Left renal cortex interstitium (tissue), 4 donors: Measurements from ENCODE around the gene GADL1. TPM values are rescaled to one million over a fixed set of nuclear protein-coding genes. Genes with fewer than 3 reads are reported as not detected.

Experiments used
- DNase-seq, 4 donors: peaks; one replicate each; pipeline ENCODE4 v3.0.0-alpha.2; 2013; ENCODE audit warnings: low read depth in 4 of 4, low spot score in 2 of 4, missing footprints in 1 of 4
- polyA plus RNA-seq, 4 donors: library from polyadenylated mRNA; unstranded; fragments of 120-200 nt; gene quantifications; one replicate each; pipeline ENCODE4 v1.2.1, GENCODE V29; 2013; ENCODE audit not compliant: insufficient read length in 4 of 4

Gene GADL1
- polyA plus RNA-seq, 4 donors: 2.2 to 5.3 (median 3.2) TPM

- DNase-seq: no peak
These were observed 133.1 kb downstream of the GADL1 start for GRCh38 chr3:30761374-30761773.

DNA sequence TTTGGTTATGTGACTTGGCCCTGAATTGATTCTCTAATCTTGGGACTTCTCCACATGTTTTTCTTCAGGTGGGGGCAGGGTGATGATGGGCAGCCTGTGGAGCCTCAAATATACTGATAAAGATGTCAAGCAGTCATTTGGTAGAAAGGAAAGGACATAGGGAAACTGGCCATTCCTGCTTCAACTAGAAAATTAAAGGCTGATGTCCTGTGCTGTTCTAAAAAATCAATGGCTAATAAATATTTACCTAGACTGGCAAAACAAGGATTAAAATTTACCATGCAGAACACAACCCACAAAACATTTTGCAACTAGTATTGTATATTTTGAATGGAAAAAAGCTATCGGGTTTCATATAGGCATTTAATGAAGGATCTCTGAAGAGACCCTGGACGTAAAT lies 133.7 kb downstream of the GADL1 start:
- no peak for DNase-seq

- no peak for DNase-seq
These were observed 134.3 kb downstream of the GADL1 start for GRCh38 chr3:30760040-30760695.

- no peak for DNase-seq
These were observed 138.2 kb downstream of the GADL1 start for GRCh38 chr3:30756218-30756617.

GRCh38 chr3:30754426-30754825 lies 140.0 kb downstream of the GADL1 start:
- DNase-seq: no peak

GRCh38 chr3:30753766-30754165 lies 140.7 kb downstream of the GADL1 start:
- no peak for DNase-seq

- DNase-seq: no peak
These were observed 141.5 kb downstream of the GADL1 start for GRCh38 chr3:30752970-30753369.

- no peak for DNase-seq
These were observed 142.0 kb downstream of the GADL1 start for GRCh38 chr3:30752491-30752890.

- DNase-seq: peak in 1 of 4 donors; percentile 39
These were observed 142.7 kb downstream of the GADL1 start for GRCh38 chr3:30751610-30752299.

DNA sequence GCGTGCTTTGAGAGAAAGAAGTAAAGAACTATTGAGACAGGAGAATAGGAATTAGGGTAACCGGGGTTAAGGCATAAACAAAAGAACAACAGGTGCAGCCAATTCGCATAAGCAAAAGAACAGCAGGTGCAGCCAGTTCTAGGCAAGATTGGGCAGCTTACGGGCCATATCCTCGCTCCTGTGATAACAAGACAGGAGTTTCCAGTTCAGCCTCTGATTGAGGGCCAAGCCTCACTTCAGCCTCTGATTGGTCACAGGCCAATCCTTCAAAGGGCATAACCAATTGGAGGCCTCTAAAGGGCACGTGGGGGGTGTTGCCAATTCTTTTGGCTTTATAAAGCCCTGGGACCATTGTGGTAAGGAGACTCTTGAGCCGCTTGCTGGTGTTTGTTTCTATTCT lies 143.5 kb downstream of the GADL1 start:
- no peak for DNase-seq

DNA sequence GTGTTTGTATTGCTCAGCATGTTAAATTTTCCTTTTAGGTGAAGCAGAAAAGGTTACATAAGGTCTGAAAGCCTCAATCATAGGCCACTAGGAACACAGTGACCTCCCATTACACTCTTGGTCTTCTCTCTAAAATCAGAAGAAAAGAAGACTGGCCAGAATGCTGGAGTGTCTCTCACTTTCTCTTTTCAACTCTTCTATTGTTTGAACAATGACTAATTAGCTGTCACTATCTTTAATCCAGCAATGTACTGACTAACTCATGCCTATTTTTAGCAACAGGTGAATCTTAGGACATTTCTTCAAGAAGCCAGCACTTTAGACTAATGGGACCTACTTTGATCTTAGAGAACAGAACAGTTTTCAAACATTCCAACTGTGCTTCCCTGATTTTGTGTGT lies 145.2 kb downstream of the GADL1 start:
- no peak for DNase-seq

DNA sequence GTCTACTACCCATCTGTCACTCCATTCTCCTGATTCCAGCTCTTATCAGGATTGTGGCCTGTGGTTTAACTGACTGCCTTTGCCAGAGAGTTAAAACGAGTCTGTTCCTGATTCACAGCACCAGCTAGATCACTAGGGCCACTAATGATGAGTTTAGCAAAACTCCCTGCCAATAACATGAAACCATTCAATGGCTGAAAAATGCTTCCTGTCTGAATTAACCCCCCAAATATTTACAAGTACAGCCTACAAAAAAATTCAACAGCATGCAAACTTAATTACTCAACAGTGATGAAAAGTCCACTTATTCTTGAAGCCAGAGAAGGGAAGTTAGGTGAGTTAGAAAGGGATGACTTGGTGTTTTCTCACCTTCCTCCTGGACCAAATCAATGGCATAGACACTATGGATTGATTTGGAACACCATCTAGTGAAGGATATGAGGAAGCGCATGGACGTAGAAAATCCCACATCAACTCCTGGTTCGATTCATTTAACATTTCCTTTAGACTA lies 146.6 kb downstream of the GADL1 start:
- no peak for DNase-seq

GRCh38 chr3:30743641-30744317 lies 150.7 kb downstream of the GADL1 start:
- DNase-seq: no peak

DNA sequence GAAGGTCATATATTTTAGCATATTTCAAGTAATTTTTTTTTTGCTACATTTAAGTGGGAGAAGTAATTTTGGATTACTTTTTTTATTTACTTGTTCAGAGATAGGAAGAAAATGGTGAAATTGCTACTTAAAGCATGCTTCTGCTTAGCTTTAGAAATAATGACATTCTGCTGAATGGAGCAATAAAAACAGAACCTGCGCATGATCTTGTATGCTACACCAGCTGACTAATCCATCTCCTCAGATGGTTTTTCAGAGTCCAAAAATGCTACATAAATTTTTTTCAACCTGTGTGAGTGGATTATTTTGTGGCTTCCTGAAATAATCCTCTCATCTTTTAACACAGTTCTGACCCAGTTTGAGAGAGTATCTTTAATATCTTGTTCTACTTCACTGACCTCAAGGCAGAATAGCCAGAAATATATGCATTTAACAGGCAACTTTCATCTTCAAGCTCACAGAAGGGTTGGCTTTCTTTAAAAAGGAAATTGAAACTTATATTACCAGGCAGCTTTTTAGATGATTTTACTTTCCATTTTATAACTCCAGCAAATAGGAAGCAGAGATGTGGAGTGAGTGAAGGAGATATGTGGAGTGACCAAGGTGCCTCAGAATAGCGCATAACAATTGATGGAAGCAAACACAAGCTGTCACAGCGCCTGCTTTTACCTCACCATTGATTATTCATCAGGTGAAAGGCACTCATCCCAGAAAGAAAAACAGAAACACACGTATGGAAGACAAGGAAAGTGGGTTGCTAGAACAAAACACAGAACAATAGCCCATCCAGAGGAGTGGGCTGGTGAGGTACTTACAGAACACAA lies 151.5 kb downstream of the GADL1 start:
- DNase-seq: no peak

DNA sequence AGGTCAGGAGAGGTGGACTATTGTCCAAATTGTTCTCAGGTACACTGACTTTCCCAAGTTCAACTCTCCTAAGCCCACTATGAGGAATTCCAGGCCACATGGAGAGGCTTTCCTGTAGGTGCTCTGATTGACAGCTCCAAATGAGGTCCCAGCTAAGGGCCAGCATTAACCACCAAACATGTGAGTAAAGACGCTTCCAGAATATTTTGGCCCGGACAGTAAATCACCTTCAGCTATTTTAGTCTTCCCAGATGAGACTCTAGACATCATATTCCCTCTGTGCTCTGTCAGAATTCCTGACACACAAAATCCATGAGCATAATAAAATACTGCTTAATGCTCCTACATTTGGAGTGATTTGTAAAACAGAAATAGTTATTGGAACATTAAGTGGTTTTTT lies 152.6 kb downstream of the GADL1 start:
- no peak for DNase-seq

GRCh38 chr3:30738605-30739004 lies 155.9 kb downstream of the GADL1 start:
- no peak for DNase-seq

DNA sequence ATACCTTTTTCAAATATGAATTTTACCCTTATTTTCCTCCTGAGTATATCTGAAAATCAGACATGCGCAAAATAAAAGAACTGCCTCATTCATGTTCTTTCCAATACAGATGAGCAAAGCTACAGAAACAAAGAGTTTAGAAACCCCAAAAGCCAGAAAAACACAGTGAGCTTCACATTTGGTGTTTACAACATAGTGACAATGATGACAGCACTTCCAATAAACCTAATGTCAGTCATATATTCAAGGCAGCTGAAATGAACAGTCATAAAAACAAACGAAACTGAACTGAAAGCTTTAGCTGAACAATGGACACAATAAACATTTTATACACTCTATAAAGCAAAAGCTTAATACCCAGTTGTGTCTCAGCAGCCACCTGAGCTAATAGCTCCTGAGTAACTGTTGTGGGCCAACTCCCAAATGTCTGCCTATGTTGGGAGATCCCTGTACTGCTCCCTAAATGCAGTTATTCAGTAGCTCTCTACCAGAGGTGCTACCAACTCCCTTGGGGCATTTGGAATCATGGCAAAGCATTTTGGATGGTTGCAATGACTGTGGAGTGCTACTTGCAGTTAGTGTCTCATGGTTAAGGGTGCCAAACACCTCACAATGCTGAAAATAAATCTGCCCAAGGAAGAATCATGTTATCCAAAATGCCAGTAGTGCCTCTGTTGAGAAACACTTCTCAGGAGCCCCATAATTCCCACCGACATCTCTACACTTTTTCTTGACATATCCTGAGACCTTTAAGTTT lies 156.5 kb downstream of the GADL1 start:
- DNase-seq: no peak

GRCh38 chr3:30733696-30734095 lies 160.8 kb downstream of the GADL1 start:
- DNase-seq: no peak

GRCh38 chr3:30733209-30733608 lies 161.3 kb downstream of the GADL1 start:
- DNase-seq: no peak

DNA sequence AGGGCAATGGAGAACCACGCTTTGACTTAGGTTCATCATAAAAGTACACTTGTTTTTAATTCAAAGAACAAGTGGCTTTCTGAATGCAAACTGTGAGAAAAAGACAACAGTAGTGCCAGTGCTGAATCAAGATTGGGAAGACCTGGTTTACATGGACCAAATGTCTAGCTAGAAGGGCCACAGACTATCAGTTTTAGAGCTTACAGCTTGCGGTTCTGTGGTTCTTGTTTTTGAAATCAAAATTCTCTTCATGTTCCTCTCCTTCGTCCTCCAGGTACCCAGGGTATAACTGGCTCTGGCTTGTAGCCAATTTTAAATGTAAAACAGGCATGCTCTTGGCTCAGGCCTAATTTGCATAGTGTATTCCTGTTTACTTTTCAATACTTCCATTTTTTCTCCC lies 163.5 kb downstream of the GADL1 start:
- no peak for DNase-seq
